K562 (cell line): ENCODE data around the gene ITSN1. TPM values are rescaled to one million over a fixed set of nuclear protein-coding genes. Genes with fewer than 3 reads are reported as not detected.

Experiments used
- ATAC-seq: fragments of 200-7000 bp; cut with Tn5 transposase; 3 replicates; pipeline ENCODE4 v1.9.1; 2020; ENCODE audit warnings: moderate library complexity
- BruUV-seq: library from RNA; stranded (reverse); fragments of 400-500 nt; replicated peaks from 2 replicates; lab custom pipeline; 2021; lab: Mats Ljungman, UMichigan
- CTCF ChIA-PET: fragments of 300-600 bp; formaldehyde crosslinking; extraction: SDS; loops from one replicate; lab custom pipeline; 2021; ENCODE audit warnings: low intra/inter-chr PET ratio; lab: Yijun Ruan, JAX
- POLR2A ChIA-PET: fragments of 300-600, 350-650 bp; sonication (Branson Sonifier 250); formaldehyde crosslinking; extraction: SDS; loops from one replicate; lab custom pipeline; 2021; ENCODE audit warnings: antibody characterized with exemption, inconsistent platforms; lab: Yijun Ruan, JAX
- DNase-seq, 4 experiments: peaks; one replicate each; pipeline versions ENCODE4 v3.0.0 to v3.0.0-alpha.2; 2011 to 2018; ENCODE audit warnings: low spot score in 3 of 4, mixed read lengths in 3 of 4; ENCODE audit errors: extremely low read depth in 1 of 4
- FAIRE-seq: peaks from 2 replicates; lab custom pipeline; 2011; peaks lifted over from hg19 to GRCh38; lab: Jason Lieb, UNC
- H2AFZ ChIP-seq: 2 replicates; pipeline ENCODE4 v1.6.0; 2011; ENCODE audit warnings: low read depth, low read length, control low read depth, inconsistent platforms
- H3K27ac ChIP-seq: fragments of 200-600 bp; 3 replicates; pipeline ENCODE4 v1.8.0; 2011; ENCODE audit warnings: low read depth, mild to moderate bottlenecking, control low read depth, inconsistent platforms, low read length, moderate library complexity, mixed read lengths; ENCODE audit errors: extremely low read depth
- H3K27me3 ChIP-seq, 2 experiments: fragments of 300-600 bp in 1 of 2; 2 replicates in 1 of 2; 3 replicates in 1 of 2; pipeline versions ENCODE4 v1.6.0 to v1.8.0; 2011; ENCODE audit warnings: inconsistent platforms in 2 of 2, low read length in 2 of 2, mild to moderate bottlenecking in 1 of 2, mixed read lengths in 1 of 2, moderate library complexity in 1 of 2; ENCODE audit not compliant: control insufficient read depth in 2 of 2, insufficient read depth in 2 of 2
- H3K36me3 ChIP-seq: fragments of 300-600 bp; 3 replicates; pipeline ENCODE4 v1.8.0; 2011; ENCODE audit warnings: mild to moderate bottlenecking, low read length, inconsistent platforms; ENCODE audit not compliant: control insufficient read depth, insufficient read depth
- H3K4me1 ChIP-seq, 2 experiments: fragments of 200-600 bp in 1 of 2; replicated peaks in 1 of 2; 2 replicates in 1 of 2; 3 replicates in 1 of 2; pipeline versions ENCODE4 v1.5.1 to v1.8.0; 2011; ENCODE audit warnings: inconsistent platforms in 2 of 2, low read length in 2 of 2, mild to moderate bottlenecking in 1 of 2, mixed read lengths in 1 of 2, moderate library complexity in 1 of 2; ENCODE audit not compliant: control insufficient read depth in 2 of 2, insufficient read depth in 2 of 2
- H3K4me2 ChIP-seq: 2 replicates; pipeline ENCODE4 v1.6.1; 2011; ENCODE audit warnings: low read length, control low read depth, inconsistent platforms, mixed read lengths; ENCODE audit not compliant: insufficient read depth
- H3K4me3 ChIP-seq: fragments of 200-600 bp; sonication (generic), shearing (Covaris generic); 2 replicates; pipeline ENCODE4 v1.5.1; 2016; ENCODE audit warnings: control low read depth, inconsistent platforms
- H3K79me2 ChIP-seq: fragments of 200-600 bp; 3 replicates; pipeline ENCODE4 v1.8.0; 2011; ENCODE audit warnings: low read length, inconsistent platforms; ENCODE audit not compliant: control insufficient read depth, insufficient read depth
- H3K9ac ChIP-seq, 2 experiments: 2 replicates each; pipeline versions ENCODE4 v1.6.0 to v1.6.1; 2011; ENCODE audit warnings: low read depth in 2 of 2, low read length in 2 of 2, control low read depth in 1 of 2, inconsistent platforms in 1 of 2, mild to moderate bottlenecking in 1 of 2, mixed read lengths in 1 of 2; ENCODE audit not compliant: insufficient read depth in 1 of 2
- H3K9me1 ChIP-seq: one replicate; pipeline ENCODE4 v1.6.0; 2011; ENCODE audit warnings: inconsistent platforms, mild to moderate bottlenecking, low read length, moderate library complexity; ENCODE audit not compliant: control insufficient read depth, insufficient read depth
- H3K9me3 ChIP-seq: replicated peaks from 2 replicates; pipeline ENCODE4 v1.5.1; 2011; ENCODE audit warnings: low read depth, low read length, inconsistent platforms; ENCODE audit not compliant: control insufficient read depth, insufficient read depth
- H4K20me1 ChIP-seq: replicated peaks from 2 replicates; pipeline ENCODE4 v1.6.1; 2011; ENCODE audit warnings: low read length, inconsistent platforms, mixed read lengths; ENCODE audit not compliant: control insufficient read depth, insufficient read depth
- CEBPG ChIP-seq, 3 experiments: fragments of 200-800 bp in 1 of 3; sonication (Bioruptor generic) in 1 of 3; sonication (generic) in 1 of 3; formaldehyde crosslinking in 1 of 3; IDR thresholded peaks in 2 of 3; conservative IDR thresholded peaks in 1 of 3; 2 replicates each; pipeline versions ENCODE4 v1.6.1 to v1.8.0; 2016 to 2022; ENCODE audit warnings: missing compliant biosample characterization in 2 of 3, missing genetic modification characterization in 2 of 3, mild to moderate bottlenecking in 1 of 3, missing genetic modification reagents in 1 of 3
- ETV6 ChIP-seq, 3 experiments: fragments of 150-350 bp in 1 of 3; sonication (generic) in 1 of 3; formaldehyde crosslinking in 1 of 3; IDR thresholded peaks; 2 replicates each; pipeline versions ENCODE4 v1.6.1 to v1.8.0; 2014 to 2022; ENCODE audit warnings: borderline replicate concordance in 2 of 3, low read depth in 2 of 3, antibody characterized with exemption in 1 of 3, low read length in 1 of 3, mild to moderate bottlenecking in 1 of 3, missing genetic modification reagents in 1 of 3
- PTTG1 ChIP-seq: fragments of 450-650 bp; IDR thresholded peaks from 2 replicates; pipeline ENCODE4 v1.6.1; 2016; ENCODE audit warnings: low read depth, mild to moderate bottlenecking, missing genetic modification characterization, missing compliant biosample characterization
- RFX7 ChIP-seq: fragments of 250-450 bp; sonication (Bioruptor Pico); IDR thresholded peaks from 2 replicates; pipeline ENCODE4 v1.5.1; 2021; ENCODE audit warnings: mild to moderate bottlenecking
- SAFB2 ChIP-seq: fragments of 200-400 bp; formaldehyde crosslinking; IDR thresholded peaks from 2 replicates; pipeline ENCODE4 v1.6.1; 2018; ENCODE audit warnings: borderline replicate concordance, low read length, low read depth, moderate library complexity; ENCODE audit not compliant: severe bottlenecking
- TCF3 ChIP-seq: sonication (generic); formaldehyde crosslinking; IDR thresholded peaks from 2 replicates; pipeline ENCODE4 v1.4.0; 2020; ENCODE audit warnings: mild to moderate bottlenecking, missing genetic modification reagents
- ZNF431 ChIP-seq: sonication (generic); formaldehyde crosslinking; IDR thresholded peaks from 2 replicates; pipeline ENCODE4 v1.8.0; 2022; ENCODE audit warnings: mild to moderate bottlenecking, missing genetic modification reagents
- WGBS: fragments of 100-300 bp; shearing (Covaris generic); methylation state at CpG from one replicate; pipeline ENCODE4 v1.1.6; 2016; ENCODE audit warnings: low coverage, mixed read lengths; ENCODE audit not compliant: insufficient coverage; ENCODE audit errors: missing lambda C conversion rate; 5-methylcytosine and 5-hydroxymethylcytosine counted together
- in situ Hi-C: fragments of 300-500 bp; cut with MboI; formaldehyde crosslinking; loops from 4 replicates; pipeline ENCODE4 v1.15.0; 2018; ENCODE audit warnings: inconsistent platforms, mixed read lengths
- intact Hi-C: fragments of 100-400 bp; cut with micrococcal nuclease; formaldehyde crosslinking; loops from 2 replicates; pipeline ENCODE4 v1.14.2; 2022
- polyA plus RNA-seq, 8 experiments: library from polyadenylated mRNA; depleted of rRNA in 4 of 8; stranded (reverse) in 5 of 8; unstranded in 3 of 8; fragments of >200 nt; fragmentation: Nextera tagmentation in 2 of 8; fragmentation: Illumina TruSeq in 1 of 8; extraction: Ambion mirVana in 2 of 8; extraction: Trizol in 1 of 8; gene quantifications; 2 replicates each; pipeline versions ENCODE4 v1.2.1 to v1.2.3, GENCODE V29; 2011 to 2014; ENCODE audit warnings: inconsistent platforms in 1 of 8, missing spikeins in 1 of 8
- total RNA-seq, 7 experiments: library from RNA; depleted of rRNA in 6 of 7; stranded (reverse); fragments of >200 nt in 6 of 7; fragmentation: Illumina TruSeq in 2 of 7; extraction: Trizol in 2 of 7; gene quantifications; 2 replicates each; pipeline versions ENCODE4 v1.2.1 to v1.2.3, GENCODE V29; 2011 to 2021; ENCODE audit warnings: low replicate concordance in 1 of 7
- TF ChIP-seq, protein P1 (sequence below): fragments of 450-650 bp; formaldehyde crosslinking; IDR thresholded peaks from 2 replicates; pipeline ENCODE4 v1.4.0; 2022; ENCODE audit warnings: mild to moderate bottlenecking, moderate library complexity
- TF ChIP-seq, protein P2 (sequence below): fragments of 450-650 bp; IDR thresholded peaks from 2 replicates; pipeline ENCODE4 v1.7.0; 2016; ENCODE audit warnings: borderline replicate concordance
- TF ChIP-seq, protein P3 (sequence below): sonication (generic); formaldehyde crosslinking; IDR thresholded peaks from 2 replicates; pipeline ENCODE4 v1.8.0; 2022; ENCODE audit warnings: mild to moderate bottlenecking, missing genetic modification reagents

Gene ITSN1
- total and polyA plus RNA-seq, 9 of the 15 experiments (the other 6 are each of a cell fraction or from before 2014, with no cell fraction given) = 1.1 to 12.6 (median 4.8) TPM

DNA sequence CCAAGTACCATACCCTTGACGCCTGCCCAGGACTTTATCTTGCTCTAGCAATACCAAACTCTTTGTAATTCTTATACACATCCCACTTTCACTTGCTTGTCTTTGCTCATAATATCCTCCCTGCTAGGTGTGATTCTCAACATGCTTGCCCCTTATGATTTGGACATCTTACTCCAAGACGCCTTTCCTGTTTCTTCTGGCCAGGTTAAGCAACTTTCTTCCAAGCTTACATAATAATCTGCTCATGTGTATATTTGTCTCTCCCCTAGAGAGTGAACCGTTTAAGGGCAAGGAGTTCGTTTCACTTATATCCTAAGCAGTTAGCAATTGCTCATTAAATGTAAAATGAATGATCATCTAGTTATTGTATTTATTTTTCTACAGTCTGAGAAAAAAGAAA lies 22.6 kb upstream of the ITSN1 start:
- intact Hi-C loops = no loop called here
- H2AFZ ChIP-seq = no peak overlapping the region
- WGBS = 78% methylated on average over 4 of the region's 4 CpGs
- H3K9me3 ChIP-seq = no peaks in the 10 kb centered on the region
- TSS peak; percentile 12 for BruUV-seq
- ATAC-seq (no peak), DNase-seq (no peak), FAIRE-seq (no peak)
- CTCF ChIA-PET = no interaction called here
- no peaks in the 10 kb centered on the region for H3K79me2 ChIP-seq
- no peak overlapping the region for H3K9ac ChIP-seq
- no peak overlapping the region for H3K27ac ChIP-seq
- no peak for TF ChIP-seq ETV6 (IDR thresholded peaks at IDR 0.05; ENCODE audit: borderline replicate concordance in 1 of 2, low read depth in 2 of 2, low read length in 1 of 2)
- TF ChIP-seq ETV6 (CRISPR knock-in tag; IDR thresholded peaks at IDR 0.05; ENCODE audit: borderline replicate concordance) = no peak
- no peak for TF ChIP-seq CEBPG (CRISPR knock-in tag; IDR thresholded peaks at IDR 0.05)
- 0 out of 4 replicates have a peak, but pooled peaks of 1 of the 2 experiments have one; percentile 19 for TF ChIP-seq CEBPG (tag; conservative IDR thresholded peaks at IDR 0.05 in 1 of 2, IDR thresholded peaks at IDR 0.05 in 1 of 2)
- H3K4me3 ChIP-seq = no peak overlapping the region
- in situ Hi-C loops = no loop called here
- H3K27me3 ChIP-seq = no peaks in the 10 kb centered on the region
- POLR2A ChIA-PET = interaction anchor here (1.0 kb wide), 1 partner anchor 9 kb away, joined by 5 read pairs; no protein-coding TSS in a partner anchor
- no peaks in the 10 kb centered on the region for H3K9me1 ChIP-seq
- H3K4me2 ChIP-seq = no peak overlapping the region
- peaks cover 29% of the 10 kb centered on the region; the same call in 1 of the 3 replicates for H3K36me3 ChIP-seq
- peaks cover 0 to 4% of the 10 kb centered on the region in 2 experiments; a peak in 1 of 5 replicates for H3K4me1 ChIP-seq
- H4K20me1 ChIP-seq = no peaks in the 10 kb centered on the region

DNA sequence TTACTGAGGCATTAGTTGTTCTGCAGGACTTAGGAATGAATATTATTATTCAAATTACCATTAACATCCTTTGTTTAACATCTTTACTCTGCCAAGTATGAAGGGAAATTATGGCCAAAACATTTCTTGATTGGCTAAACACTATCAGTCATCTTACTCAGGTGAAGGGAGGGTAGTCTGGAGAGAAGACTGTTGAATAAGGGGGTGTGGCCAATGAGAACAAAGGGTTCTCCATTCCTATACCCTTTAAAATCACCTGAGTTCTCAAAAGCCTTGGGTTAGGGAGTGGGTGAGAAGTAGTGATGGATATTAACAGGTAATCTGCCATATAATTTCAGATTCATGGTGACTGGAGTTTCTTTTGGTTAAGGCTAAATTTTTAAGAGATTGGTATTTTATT lies 20.0 kb upstream of the ITSN1 start:
- Histone ChIP-seq H3K4me3 (no peak overlapping the region), H3K4me1 (peaks cover 0 to 4% of the 10 kb centered on the region in 2 experiments; a peak in 1 of 5 replicates), H3K27me3 (no peaks in the 10 kb centered on the region), H4K20me1 (no peaks in the 10 kb centered on the region), H3K9me1 (no peaks in the 10 kb centered on the region), H3K9ac (no peak overlapping the region), H2AFZ (no peak overlapping the region), H3K79me2 (no peaks in the 10 kb centered on the region), H3K4me2 (no peak overlapping the region), H3K36me3 (peaks cover 27% of the 10 kb centered on the region; the same call in 1 of the 3 replicates), H3K27ac (no peak overlapping the region), H3K9me3 (no peaks in the 10 kb centered on the region)
- in situ Hi-C loops = no loop called here
- no TSS peak for BruUV-seq
- intact Hi-C loops = no loop called here
- no peak for DNase-seq
- ATAC-seq = peak; percentile 38; the same call in 1 of the 3 replicates
- ChIA-PET CTCF (no interaction called here), POLR2A (interaction anchor here (0.9 kb wide), 1 partner anchor 42 kb away, joined by 3 read pairs; no protein-coding TSS in a partner anchor)
- FAIRE-seq = no peak
- TF ChIP-seq, protein P1, sequence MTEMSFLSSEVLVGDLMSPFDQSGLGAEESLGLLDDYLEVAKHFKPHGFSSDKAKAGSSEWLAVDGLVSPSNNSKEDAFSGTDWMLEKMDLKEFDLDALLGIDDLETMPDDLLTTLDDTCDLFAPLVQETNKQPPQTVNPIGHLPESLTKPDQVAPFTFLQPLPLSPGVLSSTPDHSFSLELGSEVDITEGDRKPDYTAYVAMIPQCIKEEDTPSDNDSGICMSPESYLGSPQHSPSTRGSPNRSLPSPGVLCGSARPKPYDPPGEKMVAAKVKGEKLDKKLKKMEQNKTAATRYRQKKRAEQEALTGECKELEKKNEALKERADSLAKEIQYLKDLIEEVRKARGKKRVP (CRISPR knock-in tag) = no peak
- TF ChIP-seq ZNF431 (CRISPR knock-in tag) (no peak), PTTG1 (no peak), SAFB2 (no peak), RFX7 (CRISPR knock-in tag) (no peak), TCF3 (CRISPR knock-in tag) (no peak)
- TF ChIP-seq, protein P2, sequence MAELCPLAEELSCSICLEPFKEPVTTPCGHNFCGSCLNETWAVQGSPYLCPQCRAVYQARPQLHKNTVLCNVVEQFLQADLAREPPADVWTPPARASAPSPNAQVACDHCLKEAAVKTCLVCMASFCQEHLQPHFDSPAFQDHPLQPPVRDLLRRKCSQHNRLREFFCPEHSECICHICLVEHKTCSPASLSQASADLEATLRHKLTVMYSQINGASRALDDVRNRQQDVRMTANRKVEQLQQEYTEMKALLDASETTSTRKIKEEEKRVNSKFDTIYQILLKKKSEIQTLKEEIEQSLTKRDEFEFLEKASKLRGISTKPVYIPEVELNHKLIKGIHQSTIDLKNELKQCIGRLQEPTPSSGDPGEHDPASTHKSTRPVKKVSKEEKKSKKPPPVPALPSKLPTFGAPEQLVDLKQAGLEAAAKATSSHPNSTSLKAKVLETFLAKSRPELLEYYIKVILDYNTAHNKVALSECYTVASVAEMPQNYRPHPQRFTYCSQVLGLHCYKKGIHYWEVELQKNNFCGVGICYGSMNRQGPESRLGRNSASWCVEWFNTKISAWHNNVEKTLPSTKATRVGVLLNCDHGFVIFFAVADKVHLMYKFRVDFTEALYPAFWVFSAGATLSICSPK = no peak
- TF ChIP-seq, protein P3, sequence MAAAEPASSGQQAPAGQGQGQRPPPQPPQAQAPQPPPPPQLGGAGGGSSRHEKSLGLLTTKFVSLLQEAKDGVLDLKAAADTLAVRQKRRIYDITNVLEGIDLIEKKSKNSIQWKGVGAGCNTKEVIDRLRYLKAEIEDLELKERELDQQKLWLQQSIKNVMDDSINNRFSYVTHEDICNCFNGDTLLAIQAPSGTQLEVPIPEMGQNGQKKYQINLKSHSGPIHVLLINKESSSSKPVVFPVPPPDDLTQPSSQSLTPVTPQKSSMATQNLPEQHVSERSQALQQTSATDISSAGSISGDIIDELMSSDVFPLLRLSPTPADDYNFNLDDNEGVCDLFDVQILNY = no peak
